Measurements from ENCODE around the gene TMEM185A.
"Not testable (repeated sequence)": the region's sequence is repeated elsewhere in the genome, so short reads cannot be mapped to it uniquely, and the experiment has no call there.

DNA sequence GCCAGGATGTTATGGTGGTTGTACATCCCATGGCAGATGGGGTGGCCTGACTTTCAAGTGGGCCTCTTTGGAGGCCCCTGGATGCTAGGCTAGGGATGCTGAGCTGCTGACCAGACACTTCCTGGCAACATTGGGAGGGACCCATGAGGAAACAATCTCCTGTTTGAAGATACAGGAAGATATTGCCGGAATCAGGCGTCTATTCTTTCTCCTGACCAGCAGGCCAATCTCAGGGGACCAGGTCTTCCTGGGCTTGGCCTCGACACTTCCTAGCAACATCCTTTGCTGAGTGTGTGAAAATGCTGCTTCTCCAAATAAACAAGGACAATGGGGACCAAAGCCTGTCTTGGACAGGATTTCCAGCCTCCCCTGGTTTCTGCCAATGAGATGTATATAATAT, 83.8 kb downstream of the TMEM185A start:
- TF ChIP-seq, protein P1, sequence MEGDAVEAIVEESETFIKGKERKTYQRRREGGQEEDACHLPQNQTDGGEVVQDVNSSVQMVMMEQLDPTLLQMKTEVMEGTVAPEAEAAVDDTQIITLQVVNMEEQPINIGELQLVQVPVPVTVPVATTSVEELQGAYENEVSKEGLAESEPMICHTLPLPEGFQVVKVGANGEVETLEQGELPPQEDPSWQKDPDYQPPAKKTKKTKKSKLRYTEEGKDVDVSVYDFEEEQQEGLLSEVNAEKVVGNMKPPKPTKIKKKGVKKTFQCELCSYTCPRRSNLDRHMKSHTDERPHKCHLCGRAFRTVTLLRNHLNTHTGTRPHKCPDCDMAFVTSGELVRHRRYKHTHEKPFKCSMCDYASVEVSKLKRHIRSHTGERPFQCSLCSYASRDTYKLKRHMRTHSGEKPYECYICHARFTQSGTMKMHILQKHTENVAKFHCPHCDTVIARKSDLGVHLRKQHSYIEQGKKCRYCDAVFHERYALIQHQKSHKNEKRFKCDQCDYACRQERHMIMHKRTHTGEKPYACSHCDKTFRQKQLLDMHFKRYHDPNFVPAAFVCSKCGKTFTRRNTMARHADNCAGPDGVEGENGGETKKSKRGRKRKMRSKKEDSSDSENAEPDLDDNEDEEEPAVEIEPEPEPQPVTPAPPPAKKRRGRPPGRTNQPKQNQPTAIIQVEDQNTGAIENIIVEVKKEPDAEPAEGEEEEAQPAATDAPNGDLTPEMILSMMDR (IDR thresholded peaks at IDR 0.05; ENCODE audit: insufficient read depth, low read length), result not testable (repeated sequence)
- TF ChIP-seq POLR2AphosphoS5, GABPA (IDR thresholded peaks at IDR 0.05; ENCODE audit: low read depth): not testable (repeated sequence)
